Epidermal melanocyte (primary cell): Measurements from ENCODE around the gene ZBTB46.

Experiments
- DNase-seq: peaks from one replicate; pipeline ENCODE4 v3.0.0; 2011; ENCODE audit warnings: low spot score; ENCODE audit not compliant: insufficient read length

The ZBTB46 gene

DNA sequence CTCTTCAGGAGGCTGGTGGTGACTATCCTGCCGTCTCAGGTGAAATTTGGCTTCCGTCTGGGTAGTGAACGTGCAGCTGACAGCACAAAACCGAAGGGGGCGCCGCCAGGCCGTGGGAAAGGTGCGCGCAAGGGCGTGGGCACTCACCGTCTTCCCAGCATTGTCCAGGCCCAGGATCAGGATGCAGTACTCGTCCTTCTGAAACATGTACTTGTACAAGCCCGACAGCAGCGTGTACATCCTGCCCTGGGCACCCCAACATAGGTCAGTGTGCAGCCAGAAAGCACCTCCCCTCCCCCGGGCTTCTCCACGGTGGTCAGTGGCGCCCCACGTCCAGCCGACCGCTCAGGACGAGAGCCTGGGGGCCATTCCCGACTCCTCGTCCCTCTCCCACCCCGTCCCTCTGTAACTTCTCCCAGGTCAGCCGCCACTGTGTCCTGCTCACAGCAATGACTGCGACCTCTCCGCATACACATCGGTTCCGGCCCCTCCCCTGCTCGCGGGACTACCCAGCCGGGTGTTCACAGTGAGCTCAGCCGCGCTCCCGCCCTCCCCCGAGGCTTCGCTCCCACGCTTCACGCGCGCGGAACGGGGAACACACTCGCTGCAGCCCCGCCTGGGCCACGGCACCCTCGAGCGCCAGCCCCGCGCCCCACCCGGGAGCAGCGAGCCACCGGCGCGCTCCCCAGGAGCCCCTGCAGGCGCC lies 124.1 kb downstream of the ZBTB46 start:
- DNase-seq: no peak

DNA sequence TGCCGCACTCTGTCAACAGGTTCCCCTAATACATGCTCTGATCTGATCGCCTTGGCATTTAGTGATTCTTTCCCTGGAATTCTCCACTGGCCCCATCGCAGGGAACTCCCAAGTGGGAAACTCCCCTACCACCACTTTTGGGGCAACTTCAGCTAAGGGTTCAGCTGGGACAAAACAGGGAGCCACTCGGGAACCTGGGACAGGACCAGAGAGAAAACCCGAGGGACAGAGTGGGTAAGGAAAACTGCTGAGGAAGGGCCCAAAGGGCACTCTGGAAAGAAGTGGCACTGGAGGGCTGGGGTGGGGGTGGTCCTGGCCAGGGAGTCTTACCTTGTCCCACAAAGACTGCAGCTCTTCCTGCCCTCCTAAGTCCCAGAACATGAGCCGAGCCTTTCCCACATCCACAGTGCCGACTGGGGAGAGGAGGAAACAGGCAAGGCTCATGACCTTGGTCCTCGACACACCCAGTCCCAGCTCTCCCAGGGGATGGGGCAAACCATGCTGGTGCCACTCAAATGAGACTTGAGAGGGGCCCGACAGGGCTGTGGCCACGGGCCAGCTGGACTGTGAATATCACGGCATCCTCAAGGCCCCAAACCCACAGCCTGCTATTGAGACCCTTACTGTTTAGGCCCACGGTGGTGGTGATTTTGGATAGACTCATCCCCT lies 124.9 kb downstream of the ZBTB46 start:
- DNase-seq: no peak

DNA sequence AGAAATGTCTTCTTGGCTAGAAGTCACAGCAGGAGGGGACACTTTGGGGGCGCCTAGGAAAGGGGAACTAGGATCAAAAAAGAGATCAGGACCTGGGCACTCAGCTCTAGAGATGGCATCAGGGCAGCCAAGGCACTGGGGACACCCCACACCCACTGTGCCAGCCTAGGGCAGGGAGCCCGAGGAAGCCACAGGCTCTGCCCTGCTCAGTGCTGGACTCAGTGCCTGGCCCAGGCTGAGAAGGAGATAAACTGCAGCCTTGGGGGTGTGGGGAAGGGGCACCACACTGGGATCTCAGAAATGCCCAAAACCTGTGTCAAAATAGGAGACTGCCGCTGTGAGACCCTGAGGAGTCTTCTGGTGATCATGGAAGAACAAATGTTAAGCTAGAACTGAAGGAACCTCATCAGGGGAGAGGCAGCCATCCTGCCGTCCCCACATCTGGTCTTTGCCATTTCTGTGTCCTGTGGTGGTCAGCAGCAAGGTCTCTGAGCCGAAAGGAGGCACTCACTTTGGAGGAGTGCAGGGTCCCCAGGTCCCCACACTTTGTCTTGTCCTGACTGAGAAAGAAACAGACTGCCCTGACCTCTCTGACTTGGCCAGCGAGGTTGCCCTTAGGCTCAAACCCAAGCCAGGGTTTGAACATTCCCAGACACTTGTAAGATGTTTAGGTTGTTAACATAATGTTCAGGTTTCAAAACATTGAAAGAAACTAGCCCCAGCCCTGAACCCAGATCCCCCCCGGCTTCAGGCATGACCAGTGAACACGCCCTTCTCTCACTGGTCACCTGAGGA lies 125.6 kb downstream of the ZBTB46 start:
- DNase-seq: no peak

DNA sequence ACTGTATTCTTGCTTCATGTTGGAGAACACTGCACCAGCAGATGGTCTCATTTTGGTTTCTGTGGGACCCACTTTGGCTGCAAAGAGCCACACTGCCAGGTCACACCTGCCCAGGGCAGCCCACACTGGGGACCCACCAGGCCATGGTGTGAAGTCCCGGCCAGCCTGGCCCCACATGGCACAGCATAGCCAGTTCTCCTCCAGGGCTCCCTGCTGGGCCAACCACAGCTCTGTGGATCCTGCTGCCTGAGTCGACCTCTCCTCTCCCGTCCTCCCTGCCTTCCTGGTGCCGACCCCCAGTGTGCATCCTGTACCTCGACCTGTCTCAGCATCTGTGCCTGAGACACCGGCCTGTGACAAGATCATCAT lies 126.3 kb downstream of the ZBTB46 start:
- no peak for DNase-seq

DNA sequence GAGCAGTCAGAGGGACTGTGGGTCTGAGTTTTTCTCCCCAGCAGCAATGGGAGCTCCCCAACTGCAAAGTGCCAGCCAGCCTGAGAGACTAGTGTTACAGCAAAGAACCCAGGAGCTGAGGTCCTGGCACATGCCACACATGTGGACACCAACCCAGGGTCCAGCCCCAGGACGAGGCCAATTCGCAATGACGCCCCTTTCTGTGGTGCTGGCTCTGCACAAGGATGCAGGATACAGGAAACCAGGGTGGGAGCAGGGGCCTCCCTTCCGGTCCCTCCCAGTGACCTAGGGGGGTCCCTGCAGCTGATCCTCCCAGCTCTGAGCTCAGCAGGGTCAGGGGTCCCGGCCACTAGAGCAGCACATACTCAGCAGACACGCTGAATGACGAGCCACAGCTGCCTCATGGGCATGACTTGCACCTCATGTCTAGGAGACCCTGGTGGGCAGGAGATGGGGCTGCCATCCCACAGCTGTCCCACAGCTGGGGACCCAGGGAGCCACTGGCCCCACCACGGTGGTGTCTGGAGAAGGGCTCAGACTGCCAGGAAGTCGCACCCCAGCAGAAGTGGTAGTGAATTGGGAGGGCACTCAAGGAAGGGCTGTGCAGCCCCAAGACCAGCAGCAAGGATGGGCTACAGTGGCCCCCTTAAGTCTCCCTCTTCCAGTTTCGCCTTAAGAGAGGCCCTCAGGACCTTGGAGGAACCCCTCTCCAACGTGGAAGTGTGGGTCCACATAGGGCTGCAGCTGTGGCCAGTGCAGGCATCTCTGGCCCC lies 126.9 kb downstream of the ZBTB46 start:
- DNase-seq: no peak

DNA sequence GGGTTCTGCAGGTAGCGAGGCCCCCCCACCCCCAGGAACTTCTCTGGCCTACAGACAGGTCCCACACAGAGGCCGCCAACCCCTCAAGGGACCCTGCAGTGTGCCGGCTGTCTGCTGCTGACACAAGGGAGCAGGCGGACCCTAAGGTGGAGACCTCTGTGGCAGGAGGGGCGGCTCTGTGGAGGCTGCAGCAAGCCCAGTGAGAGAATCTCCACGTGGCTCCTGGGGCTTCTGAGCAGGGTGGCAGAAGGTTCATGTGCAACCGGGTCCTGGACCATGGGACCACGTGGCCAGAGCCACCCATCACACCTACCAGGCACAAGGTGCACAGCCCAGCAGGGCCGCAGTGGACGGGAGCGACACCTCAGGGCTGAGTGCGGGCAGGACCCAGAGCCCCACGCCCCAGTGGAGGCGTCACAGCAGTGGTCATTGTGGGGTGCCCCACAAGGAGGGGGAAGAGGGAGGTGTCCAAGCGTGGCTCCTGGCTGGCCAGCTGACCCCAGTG lies 127.5 kb downstream of the ZBTB46 start:
- DNase-seq: no peak

DNA sequence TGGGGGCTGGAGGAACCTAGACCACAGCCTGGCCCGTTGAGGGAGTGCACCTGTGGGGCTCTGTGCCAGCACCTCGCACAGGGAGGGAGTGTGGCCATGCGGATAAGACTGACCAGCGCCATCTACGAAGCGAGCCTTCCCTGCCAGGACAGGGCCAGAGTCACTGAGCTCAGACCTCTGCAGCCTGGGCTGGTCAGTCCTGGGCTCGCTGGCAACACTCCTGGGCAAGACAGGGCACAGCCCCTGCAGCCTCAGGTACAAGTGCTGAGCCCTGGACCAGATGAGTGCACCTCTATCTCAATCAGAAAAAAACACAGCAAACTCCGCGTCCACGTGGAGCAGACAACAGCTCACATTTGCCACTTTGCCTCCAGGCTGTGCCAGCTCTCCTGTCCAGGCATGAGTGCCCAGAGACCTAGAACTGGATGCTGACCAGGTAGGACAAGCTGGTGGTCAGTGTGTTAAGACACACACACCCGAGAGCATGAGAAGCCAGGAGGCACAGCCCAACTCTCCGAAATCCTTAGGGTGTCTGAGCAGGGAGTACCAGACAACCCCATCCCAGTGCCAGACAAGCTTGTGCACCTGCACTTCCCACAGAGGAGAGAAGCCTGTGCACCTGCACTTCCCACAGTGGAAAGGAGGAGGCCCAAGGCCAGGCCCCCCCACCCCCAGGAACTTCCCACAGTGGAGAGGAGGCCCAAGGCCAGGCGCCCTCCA lies 128.2 kb downstream of the ZBTB46 start:
- DNase-seq: no peak

GRCh38 chr20:63702036-63702665 lies 128.9 kb downstream of the ZBTB46 start:
- DNase-seq: no peak

DNA sequence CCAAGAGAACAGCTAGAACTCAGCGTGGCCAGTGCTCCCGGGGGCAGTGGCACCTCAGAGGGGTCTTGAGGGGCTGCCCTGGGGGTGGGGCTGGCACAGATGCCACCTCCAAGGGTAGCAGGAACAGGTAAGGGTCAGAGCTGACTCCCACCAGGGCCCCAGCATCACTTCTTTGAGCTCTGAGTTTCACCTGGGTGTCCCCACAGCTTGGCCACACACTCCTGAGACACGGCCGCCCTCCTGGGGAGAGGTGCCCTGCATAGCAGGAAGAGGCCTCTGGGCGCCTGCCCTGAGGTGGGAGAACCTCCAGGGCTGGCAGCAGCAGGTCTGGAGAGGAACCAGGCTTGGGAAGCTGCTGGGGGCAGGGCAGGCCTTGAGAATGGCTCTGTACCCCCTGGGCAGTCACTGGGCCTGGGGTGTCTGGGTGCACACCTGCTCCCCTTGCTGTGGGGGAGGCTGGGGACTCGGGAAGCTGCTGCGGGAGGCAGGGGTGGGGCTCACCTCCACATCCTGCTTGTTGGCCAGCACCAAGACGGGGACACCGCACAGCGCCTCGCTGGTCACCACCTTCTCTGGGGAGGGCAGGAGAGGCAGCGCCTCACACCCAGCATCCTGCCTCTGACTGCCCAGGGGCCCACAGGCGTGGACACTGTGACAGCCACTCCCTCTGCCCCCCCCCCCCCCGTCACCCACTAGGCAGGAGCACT lies 129.6 kb downstream of the ZBTB46 start:
- no peak for DNase-seq

DNA sequence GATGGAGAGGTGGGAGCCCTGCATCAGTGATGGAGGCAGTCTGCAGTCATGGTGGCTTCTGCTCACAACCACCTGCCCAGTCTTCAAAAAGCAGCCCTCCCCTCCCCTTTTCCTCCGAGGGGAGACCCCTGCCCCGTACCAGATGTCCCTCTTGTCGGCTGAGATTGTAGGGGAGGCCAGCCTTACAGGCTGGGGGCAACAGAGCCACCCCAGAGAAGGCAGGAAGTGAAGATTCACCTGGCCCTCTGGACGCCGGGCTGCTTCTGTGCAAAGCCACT lies 130.1 kb downstream of the ZBTB46 start:
- DNase-seq: no peak

- DNase-seq: no peak
These were observed 130.6 kb downstream of the ZBTB46 start for GRCh38 chr20:63700199-63701050.

- no peak for DNase-seq
These were observed 131.4 kb downstream of the ZBTB46 start for GRCh38 chr20:63699466-63700198.

- DNase-seq: no peak
These were observed 132.2 kb downstream of the ZBTB46 start for GRCh38 chr20:63698739-63699465.

DNA sequence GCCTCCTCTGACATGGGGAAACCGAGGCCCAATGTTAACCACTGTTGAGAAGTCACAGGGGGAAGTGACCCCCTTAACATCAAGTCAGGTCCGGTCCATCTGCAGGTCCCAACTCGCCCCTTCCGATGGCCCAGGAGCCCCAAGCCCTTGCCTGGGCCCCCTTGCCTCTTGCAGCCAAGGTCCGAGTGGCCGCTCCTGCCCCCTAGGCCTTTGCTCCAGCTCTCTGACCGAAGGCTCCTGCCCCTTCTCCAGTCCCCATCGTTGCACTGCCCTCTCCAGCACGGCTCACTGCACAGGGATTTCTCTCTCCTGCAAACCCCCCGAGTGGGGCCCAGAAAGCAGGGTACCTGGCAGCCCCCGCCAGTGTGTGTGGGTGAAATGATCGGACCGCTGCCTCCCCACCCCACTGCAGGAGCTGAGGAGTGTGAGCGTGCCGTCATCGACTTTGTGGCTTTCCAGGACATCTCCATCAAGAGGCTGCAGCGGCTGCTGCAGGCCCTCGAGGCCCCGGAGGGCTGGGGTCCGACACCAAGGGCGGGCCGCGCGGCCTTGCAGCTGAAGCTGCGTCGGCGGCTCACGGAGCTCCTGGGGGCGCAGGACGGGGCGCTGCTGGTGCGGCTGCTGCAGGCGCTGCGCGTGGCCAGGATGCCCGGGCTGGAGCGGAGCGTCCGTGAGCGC lies 133.1 kb downstream of the ZBTB46 start:
- DNase-seq: no peak

DNA sequence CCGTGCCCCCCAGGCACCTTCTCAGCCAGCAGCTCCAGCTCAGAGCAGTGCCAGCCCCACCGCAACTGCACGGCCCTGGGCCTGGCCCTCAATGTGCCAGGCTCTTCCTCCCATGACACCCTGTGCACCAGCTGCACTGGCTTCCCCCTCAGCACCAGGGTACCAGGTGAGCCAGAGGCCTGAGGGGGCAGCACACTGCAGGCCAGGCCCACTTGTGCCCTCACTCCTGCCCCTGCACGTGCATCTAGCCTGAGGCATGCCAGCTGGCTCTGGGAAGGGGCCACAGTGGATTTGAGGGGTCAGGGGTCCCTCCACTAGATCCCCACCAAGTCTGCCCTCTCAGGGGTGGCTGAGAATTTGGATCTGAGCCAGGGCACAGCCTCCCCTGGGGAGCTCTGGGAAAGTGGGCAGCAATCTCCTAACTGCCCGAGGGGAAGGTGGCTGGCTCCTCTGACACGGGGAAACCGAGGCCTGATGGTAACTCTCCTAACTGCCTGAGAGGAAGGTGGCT lies 133.7 kb downstream of the ZBTB46 start:
- no peak for DNase-seq

GRCh38 chr20:63696628-63697356 lies 134.3 kb downstream of the ZBTB46 start, which contains the start of gene TNFRSF6B:
Gene TNFRSF6B (plus strand): TSS chr20:63696652. CDS start chr20:63696768, 116 bp downstream.
- no peak for DNase-seq
